ENCODE results near the gene ZXDC.

DNA sequence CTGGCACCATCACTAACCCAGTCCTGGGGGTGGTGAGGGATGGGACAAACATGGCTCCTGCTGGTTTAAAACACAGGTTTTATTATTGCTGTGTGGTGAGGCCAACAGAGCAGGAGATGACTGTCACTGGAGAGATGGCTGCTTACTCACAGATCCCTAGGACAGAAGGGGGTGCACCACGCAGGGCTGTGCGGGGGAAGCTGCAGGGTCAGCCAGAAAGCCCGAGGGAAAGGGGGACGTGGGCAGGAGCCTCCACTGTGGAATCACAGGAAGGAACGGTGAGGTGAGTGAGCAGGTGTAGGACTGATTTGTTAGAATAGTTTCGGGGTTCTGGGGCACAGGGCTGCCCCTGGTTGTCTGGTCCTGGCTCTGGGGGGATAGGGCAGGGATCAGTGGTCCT lies 73.5 kb downstream of the ZXDC start:
- TF ChIP-seq, protein P1, sequence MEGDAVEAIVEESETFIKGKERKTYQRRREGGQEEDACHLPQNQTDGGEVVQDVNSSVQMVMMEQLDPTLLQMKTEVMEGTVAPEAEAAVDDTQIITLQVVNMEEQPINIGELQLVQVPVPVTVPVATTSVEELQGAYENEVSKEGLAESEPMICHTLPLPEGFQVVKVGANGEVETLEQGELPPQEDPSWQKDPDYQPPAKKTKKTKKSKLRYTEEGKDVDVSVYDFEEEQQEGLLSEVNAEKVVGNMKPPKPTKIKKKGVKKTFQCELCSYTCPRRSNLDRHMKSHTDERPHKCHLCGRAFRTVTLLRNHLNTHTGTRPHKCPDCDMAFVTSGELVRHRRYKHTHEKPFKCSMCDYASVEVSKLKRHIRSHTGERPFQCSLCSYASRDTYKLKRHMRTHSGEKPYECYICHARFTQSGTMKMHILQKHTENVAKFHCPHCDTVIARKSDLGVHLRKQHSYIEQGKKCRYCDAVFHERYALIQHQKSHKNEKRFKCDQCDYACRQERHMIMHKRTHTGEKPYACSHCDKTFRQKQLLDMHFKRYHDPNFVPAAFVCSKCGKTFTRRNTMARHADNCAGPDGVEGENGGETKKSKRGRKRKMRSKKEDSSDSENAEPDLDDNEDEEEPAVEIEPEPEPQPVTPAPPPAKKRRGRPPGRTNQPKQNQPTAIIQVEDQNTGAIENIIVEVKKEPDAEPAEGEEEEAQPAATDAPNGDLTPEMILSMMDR (IDR thresholded peaks at IDR 0.05) = no peak
- TF ChIP-seq POLR2A (IDR thresholded peaks at IDR 0.05) = no peak

Measured in lower leg skin (tissue), 3 donors.